ENCODE measurements around the gene TPRG1L. TPM values are rescaled to one million over a fixed set of nuclear protein-coding genes. Genes with fewer than 3 reads are reported as not detected.

TPRG1L gene
- total RNA-seq, 1 experiment from 2014 or later = 32.0 TPM

- DNase-seq = no peak
- TF ChIP-seq EZH2 (IDR thresholded peaks at IDR 0.05; ENCODE audit: low read length, unreplicated experiment) (no peak), EZH2phosphoT487 (IDR thresholded peaks at IDR 0.05; ENCODE audit: borderline replicate concordance, low read length) (no peak)
- TF ChIP-seq, protein P1, sequence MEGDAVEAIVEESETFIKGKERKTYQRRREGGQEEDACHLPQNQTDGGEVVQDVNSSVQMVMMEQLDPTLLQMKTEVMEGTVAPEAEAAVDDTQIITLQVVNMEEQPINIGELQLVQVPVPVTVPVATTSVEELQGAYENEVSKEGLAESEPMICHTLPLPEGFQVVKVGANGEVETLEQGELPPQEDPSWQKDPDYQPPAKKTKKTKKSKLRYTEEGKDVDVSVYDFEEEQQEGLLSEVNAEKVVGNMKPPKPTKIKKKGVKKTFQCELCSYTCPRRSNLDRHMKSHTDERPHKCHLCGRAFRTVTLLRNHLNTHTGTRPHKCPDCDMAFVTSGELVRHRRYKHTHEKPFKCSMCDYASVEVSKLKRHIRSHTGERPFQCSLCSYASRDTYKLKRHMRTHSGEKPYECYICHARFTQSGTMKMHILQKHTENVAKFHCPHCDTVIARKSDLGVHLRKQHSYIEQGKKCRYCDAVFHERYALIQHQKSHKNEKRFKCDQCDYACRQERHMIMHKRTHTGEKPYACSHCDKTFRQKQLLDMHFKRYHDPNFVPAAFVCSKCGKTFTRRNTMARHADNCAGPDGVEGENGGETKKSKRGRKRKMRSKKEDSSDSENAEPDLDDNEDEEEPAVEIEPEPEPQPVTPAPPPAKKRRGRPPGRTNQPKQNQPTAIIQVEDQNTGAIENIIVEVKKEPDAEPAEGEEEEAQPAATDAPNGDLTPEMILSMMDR (conservative IDR thresholded peaks at IDR 0.05; ENCODE audit: low read depth, low read length) = no peak
- Histone ChIP-seq H3K4me1 (ENCODE audit: insufficient read depth, low read length) (no peaks in the 10 kb centered on the region), H3K36me3 (ENCODE audit: low read depth, low read length) (no peaks in the 10 kb centered on the region), H3K9me2 (replicated peaks; ENCODE audit: low read length) (no peaks in the 10 kb centered on the region), H3K4me2 (ENCODE audit: low read length) (no peak overlapping the region), H3K9me3 (ENCODE audit: low read length) (no peaks in the 10 kb centered on the region), H2AFZ (ENCODE audit: low read length) (no peak overlapping the region), H3K9ac (ENCODE audit: low read length) (no peak overlapping the region), H4K20me1 (ENCODE audit: low read length) (no peaks in the 10 kb centered on the region), H3K4me3 (ENCODE audit: low read length) (no peak overlapping the region), H3K27ac (ENCODE audit: low read length) (no peak overlapping the region), H3F3A (ENCODE audit: low read length, unreplicated experiment) (no peaks in the 10 kb centered on the region), H3K27me3 (ENCODE audit: low read length) (no peaks in the 10 kb centered on the region), H3K79me2 (ENCODE audit: low read length) (no peaks in the 10 kb centered on the region)
- no TSS peak for BruUV-seq (replicated peaks)
- no peak for ATAC-seq
- ChIA-PET POLR2A (ENCODE audit: unreplicated experiment) (no interaction called here), CTCF (no interaction called here)
- intact Hi-C loops (cut with micrococcal nuclease) = no loop called here
Observed at GRCh38 chr1:3596663-3597598, 27.9 kb upstream of the TPRG1L start.

GRCh38 chr1:3597599-3597964 is 27.2 kb upstream of the TPRG1L start:
- H3K9me2 ChIP-seq (replicated peaks; ENCODE audit: low read length) = no peaks in the 10 kb centered on the region
- H3K9me3 ChIP-seq (ENCODE audit: low read length) = no peaks in the 10 kb centered on the region
- DNase-seq (no peak), ATAC-seq (no peak)
- intact Hi-C loops (cut with micrococcal nuclease) = no loop called here
- H3K4me2 ChIP-seq (ENCODE audit: low read length) = no peak overlapping the region
- H3K27ac ChIP-seq (ENCODE audit: low read length) = no peak overlapping the region
- H3K79me2 ChIP-seq (ENCODE audit: low read length) = no peaks in the 10 kb centered on the region
- H3K27me3 ChIP-seq (ENCODE audit: low read length) = no peaks in the 10 kb centered on the region
- H3K4me3 ChIP-seq (ENCODE audit: low read length) = no peak overlapping the region
- BruUV-seq (replicated peaks) = no TSS peak
- no peak overlapping the region for H3K9ac ChIP-seq (ENCODE audit: low read length)
- no peaks in the 10 kb centered on the region for H3K36me3 ChIP-seq (ENCODE audit: low read depth, low read length)
- H3F3A ChIP-seq (ENCODE audit: low read length, unreplicated experiment) = no peaks in the 10 kb centered on the region
- no peaks in the 10 kb centered on the region for H4K20me1 ChIP-seq (ENCODE audit: low read length)
- TF ChIP-seq, protein P1 (conservative IDR thresholded peaks at IDR 0.05; ENCODE audit: low read depth, low read length) = no peak
- TF ChIP-seq EZH2phosphoT487 (IDR thresholded peaks at IDR 0.05; ENCODE audit: borderline replicate concordance, low read length) (no peak), EZH2 (IDR thresholded peaks at IDR 0.05; ENCODE audit: low read length, unreplicated experiment) (no peak)
- no peaks in the 10 kb centered on the region for H3K4me1 ChIP-seq (ENCODE audit: insufficient read depth, low read length)
- ChIA-PET CTCF (no interaction called here), POLR2A (ENCODE audit: unreplicated experiment) (no interaction called here)
- H2AFZ ChIP-seq (ENCODE audit: low read length) = no peak overlapping the region

GRCh38 chr1:3598051-3598491 is 26.7 kb upstream of the TPRG1L start:
- Histone ChIP-seq H3K4me3 (ENCODE audit: low read length) (no peak overlapping the region), H3K9me3 (ENCODE audit: low read length) (no peaks in the 10 kb centered on the region), H3K36me3 (ENCODE audit: low read depth, low read length) (no peaks in the 10 kb centered on the region), H3K79me2 (ENCODE audit: low read length) (no peaks in the 10 kb centered on the region), H3K9ac (ENCODE audit: low read length) (no peak overlapping the region), H3F3A (ENCODE audit: low read length, unreplicated experiment) (no peaks in the 10 kb centered on the region), H3K9me2 (replicated peaks; ENCODE audit: low read length) (no peaks in the 10 kb centered on the region), H4K20me1 (ENCODE audit: low read length) (no peaks in the 10 kb centered on the region), H2AFZ (ENCODE audit: low read length) (no peak overlapping the region), H3K4me2 (ENCODE audit: low read length) (no peak overlapping the region), H3K4me1 (ENCODE audit: insufficient read depth, low read length) (no peaks in the 10 kb centered on the region), H3K27ac (ENCODE audit: low read length) (no peak overlapping the region), H3K27me3 (ENCODE audit: low read length) (no peaks in the 10 kb centered on the region)
- no TSS peak for BruUV-seq (replicated peaks)
- no peak for ATAC-seq
- POLR2A ChIA-PET (ENCODE audit: unreplicated experiment) = no interaction called here
- DNase-seq = no peak
- CTCF ChIA-PET = no interaction called here
- intact Hi-C loops (cut with micrococcal nuclease) = no loop called here
- no peak for TF ChIP-seq EZH2 (IDR thresholded peaks at IDR 0.05; ENCODE audit: low read length, unreplicated experiment)
- no peak for TF ChIP-seq EZH2phosphoT487 (IDR thresholded peaks at IDR 0.05; ENCODE audit: borderline replicate concordance, low read length)
- TF ChIP-seq, protein P1 (conservative IDR thresholded peaks at IDR 0.05; ENCODE audit: low read depth, low read length) = no peak
